K562 (cell line): Measurements from ENCODE around the gene MBL2. TPM values are rescaled to one million over a fixed set of nuclear protein-coding genes. Genes with fewer than 3 reads are reported as not detected.

Experiments used
- ATAC-seq: fragments of 200-7000 bp; cut with Tn5 transposase; 3 replicates; pipeline ENCODE4 v1.9.1; 2020; ENCODE audit warnings: moderate library complexity
- BruUV-seq: library from RNA; stranded (reverse); fragments of 400-500 nt; replicated peaks from 2 replicates; lab custom pipeline; 2021; lab: Mats Ljungman, UMichigan
- CTCF ChIA-PET: fragments of 300-600 bp; formaldehyde crosslinking; extraction: SDS; loops from one replicate; lab custom pipeline; 2021; ENCODE audit warnings: low intra/inter-chr PET ratio; lab: Yijun Ruan, JAX
- POLR2A ChIA-PET: fragments of 300-600, 350-650 bp; sonication (Branson Sonifier 250); formaldehyde crosslinking; extraction: SDS; loops from one replicate; lab custom pipeline; 2021; ENCODE audit warnings: antibody characterized with exemption, inconsistent platforms; lab: Yijun Ruan, JAX
- DNase-seq, 4 experiments: peaks; one replicate each; pipeline versions ENCODE4 v3.0.0 to v3.0.0-alpha.2; 2011 to 2018; ENCODE audit warnings: low spot score in 3 of 4, mixed read lengths in 3 of 4; ENCODE audit errors: extremely low read depth in 1 of 4
- FAIRE-seq: peaks from 2 replicates; lab custom pipeline; 2011; peaks lifted over from hg19 to GRCh38; lab: Jason Lieb, UNC
- H2AFZ ChIP-seq: 2 replicates; pipeline ENCODE4 v1.6.0; 2011; ENCODE audit warnings: low read depth, low read length, control low read depth, inconsistent platforms
- H3K27ac ChIP-seq: fragments of 200-600 bp; 3 replicates; pipeline ENCODE4 v1.8.0; 2011; ENCODE audit warnings: low read depth, mild to moderate bottlenecking, control low read depth, inconsistent platforms, low read length, moderate library complexity, mixed read lengths; ENCODE audit errors: extremely low read depth
- H3K27me3 ChIP-seq, 2 experiments: fragments of 300-600 bp in 1 of 2; 2 replicates in 1 of 2; 3 replicates in 1 of 2; pipeline versions ENCODE4 v1.6.0 to v1.8.0; 2011; ENCODE audit warnings: inconsistent platforms in 2 of 2, low read length in 2 of 2, mild to moderate bottlenecking in 1 of 2, mixed read lengths in 1 of 2, moderate library complexity in 1 of 2; ENCODE audit not compliant: control insufficient read depth in 2 of 2, insufficient read depth in 2 of 2
- H3K36me3 ChIP-seq: fragments of 300-600 bp; 3 replicates; pipeline ENCODE4 v1.8.0; 2011; ENCODE audit warnings: mild to moderate bottlenecking, low read length, inconsistent platforms; ENCODE audit not compliant: control insufficient read depth, insufficient read depth
- H3K4me1 ChIP-seq, 2 experiments: fragments of 200-600 bp in 1 of 2; replicated peaks in 1 of 2; 2 replicates in 1 of 2; 3 replicates in 1 of 2; pipeline versions ENCODE4 v1.5.1 to v1.8.0; 2011; ENCODE audit warnings: inconsistent platforms in 2 of 2, low read length in 2 of 2, mild to moderate bottlenecking in 1 of 2, mixed read lengths in 1 of 2, moderate library complexity in 1 of 2; ENCODE audit not compliant: control insufficient read depth in 2 of 2, insufficient read depth in 2 of 2
- H3K4me2 ChIP-seq: 2 replicates; pipeline ENCODE4 v1.6.1; 2011; ENCODE audit warnings: low read length, control low read depth, inconsistent platforms, mixed read lengths; ENCODE audit not compliant: insufficient read depth
- H3K4me3 ChIP-seq: fragments of 200-600 bp; sonication (generic), shearing (Covaris generic); 2 replicates; pipeline ENCODE4 v1.5.1; 2016; ENCODE audit warnings: control low read depth, inconsistent platforms
- H3K79me2 ChIP-seq: fragments of 200-600 bp; 3 replicates; pipeline ENCODE4 v1.8.0; 2011; ENCODE audit warnings: low read length, inconsistent platforms; ENCODE audit not compliant: control insufficient read depth, insufficient read depth
- H3K9ac ChIP-seq, 2 experiments: 2 replicates each; pipeline versions ENCODE4 v1.6.0 to v1.6.1; 2011; ENCODE audit warnings: low read depth in 2 of 2, low read length in 2 of 2, control low read depth in 1 of 2, inconsistent platforms in 1 of 2, mild to moderate bottlenecking in 1 of 2, mixed read lengths in 1 of 2; ENCODE audit not compliant: insufficient read depth in 1 of 2
- H3K9me1 ChIP-seq: one replicate; pipeline ENCODE4 v1.6.0; 2011; ENCODE audit warnings: inconsistent platforms, mild to moderate bottlenecking, low read length, moderate library complexity; ENCODE audit not compliant: control insufficient read depth, insufficient read depth
- H3K9me3 ChIP-seq: replicated peaks from 2 replicates; pipeline ENCODE4 v1.5.1; 2011; ENCODE audit warnings: low read depth, low read length, inconsistent platforms; ENCODE audit not compliant: control insufficient read depth, insufficient read depth
- H4K20me1 ChIP-seq: replicated peaks from 2 replicates; pipeline ENCODE4 v1.6.1; 2011; ENCODE audit warnings: low read length, inconsistent platforms, mixed read lengths; ENCODE audit not compliant: control insufficient read depth, insufficient read depth
- HNRNPUL1 ChIP-seq: fragments of 200-400 bp; formaldehyde crosslinking; IDR thresholded peaks from 2 replicates; pipeline ENCODE4 v1.6.1; 2017; ENCODE audit warnings: low read length
- ZBTB9 ChIP-seq: fragments of 450-650 bp; formaldehyde crosslinking; IDR thresholded peaks from 2 replicates; pipeline ENCODE4 v1.4.0; 2020; ENCODE audit warnings: mild to moderate bottlenecking, moderate library complexity
- ZFP91 ChIP-seq: sonication (generic); formaldehyde crosslinking; IDR thresholded peaks from 2 replicates; pipeline ENCODE4 v1.8.0; 2022; ENCODE audit warnings: mild to moderate bottlenecking, missing genetic modification reagents
- WGBS: fragments of 100-300 bp; shearing (Covaris generic); methylation state at CpG from one replicate; pipeline ENCODE4 v1.1.6; 2016; ENCODE audit warnings: low coverage, mixed read lengths; ENCODE audit not compliant: insufficient coverage; ENCODE audit errors: missing lambda C conversion rate; 5-methylcytosine and 5-hydroxymethylcytosine counted together
- in situ Hi-C: fragments of 300-500 bp; cut with MboI; formaldehyde crosslinking; loops from 4 replicates; pipeline ENCODE4 v1.15.0; 2018; ENCODE audit warnings: inconsistent platforms, mixed read lengths
- intact Hi-C: fragments of 100-400 bp; cut with micrococcal nuclease; formaldehyde crosslinking; loops from 2 replicates; pipeline ENCODE4 v1.14.2; 2022
- polyA plus RNA-seq, 8 experiments: library from polyadenylated mRNA; depleted of rRNA in 4 of 8; stranded (reverse) in 5 of 8; unstranded in 3 of 8; fragments of >200 nt; fragmentation: Nextera tagmentation in 2 of 8; fragmentation: Illumina TruSeq in 1 of 8; extraction: Ambion mirVana in 2 of 8; extraction: Trizol in 1 of 8; gene quantifications; 2 replicates each; pipeline versions ENCODE4 v1.2.1 to v1.2.3, GENCODE V29; 2011 to 2014; ENCODE audit warnings: inconsistent platforms in 1 of 8, missing spikeins in 1 of 8
- total RNA-seq, 7 experiments: library from RNA; depleted of rRNA in 6 of 7; stranded (reverse); fragments of >200 nt in 6 of 7; fragmentation: Illumina TruSeq in 2 of 7; extraction: Trizol in 2 of 7; gene quantifications; 2 replicates each; pipeline versions ENCODE4 v1.2.1 to v1.2.3, GENCODE V29; 2011 to 2021; ENCODE audit warnings: low replicate concordance in 1 of 7

The MBL2 gene
- total and polyA plus RNA-seq, 9 of the 15 experiments (the other 6 are each of a cell fraction or from before 2014, with no cell fraction given) = not detected

- in situ Hi-C loops (no loop called here), intact Hi-C loops (no loop called here)
- TF ChIP-seq ZFP91 = no peak
- no peak for TF ChIP-seq ZBTB9
- no peak for TF ChIP-seq HNRNPUL1
- no peak for FAIRE-seq
- ChIA-PET POLR2A (no interaction called here), CTCF (no interaction called here)
- Histone ChIP-seq H2AFZ (no peak overlapping the region), H3K36me3 (no peaks in the 10 kb centered on the region), H3K4me1 (no peaks in the 10 kb centered on the region), H3K9me1 (no peaks in the 10 kb centered on the region), H3K27ac (no peak overlapping the region), H3K4me3 (no peak overlapping the region), H3K9me3 (0 out of 2 replicates have a peak, but pooled peaks cover 4% of the 10 kb centered on the region), H3K27me3 (no peaks in the 10 kb centered on the region), H3K9ac (no peak overlapping the region), H3K4me2 (no peak overlapping the region), H4K20me1 (no peaks in the 10 kb centered on the region), H3K79me2 (no peaks in the 10 kb centered on the region)
- no TSS peak for BruUV-seq
- no peak for ATAC-seq
- WGBS = 0% methylated on average over 4 of the region's 4 CpGs
- DNase-seq = no peak
Measured at GRCh38 chr10:52747694-52748093, 24.9 kb downstream of the MBL2 start.
